ENCODE measurements around the gene UBAC1.

UBAC1 gene

DNA sequence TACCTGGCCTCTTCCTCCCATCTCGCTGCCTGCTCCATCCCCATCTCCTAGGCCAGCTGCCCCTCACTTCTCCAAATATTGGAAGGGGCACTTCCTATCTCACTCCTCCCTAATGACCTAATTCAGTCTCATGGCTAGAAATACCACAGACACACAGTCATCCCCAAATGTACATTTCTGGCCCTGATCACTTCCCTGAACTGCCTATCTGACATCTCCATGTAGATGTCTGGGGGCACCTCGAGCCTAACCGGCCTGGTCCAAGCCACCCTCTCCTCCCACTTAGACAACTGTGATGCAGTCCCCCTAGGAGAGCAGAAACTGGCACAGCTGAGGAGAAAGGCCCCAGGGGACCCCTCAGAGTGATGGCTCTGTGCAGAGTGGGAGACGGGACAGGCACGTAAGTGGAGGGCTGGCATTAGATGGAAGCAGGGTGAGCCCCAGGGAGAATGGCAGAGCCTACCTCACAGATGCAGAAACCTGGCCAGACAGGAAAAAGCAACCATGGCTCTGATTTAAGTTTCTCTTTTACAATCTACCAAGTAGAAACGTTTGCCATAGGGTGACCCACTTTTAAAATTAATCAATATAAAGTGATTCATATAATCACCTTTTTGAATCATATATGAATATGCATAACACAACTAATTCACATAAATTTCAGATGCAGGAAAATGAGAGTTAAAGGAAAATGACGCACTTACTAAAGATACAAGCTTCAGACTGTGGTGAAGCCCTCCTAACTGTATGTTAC lies 75.9 kb downstream of the UBAC1 start:
- DNase-seq (ENCODE audit: low read depth in 2 of 2, low spot score in 1 of 2): no peak

DNA sequence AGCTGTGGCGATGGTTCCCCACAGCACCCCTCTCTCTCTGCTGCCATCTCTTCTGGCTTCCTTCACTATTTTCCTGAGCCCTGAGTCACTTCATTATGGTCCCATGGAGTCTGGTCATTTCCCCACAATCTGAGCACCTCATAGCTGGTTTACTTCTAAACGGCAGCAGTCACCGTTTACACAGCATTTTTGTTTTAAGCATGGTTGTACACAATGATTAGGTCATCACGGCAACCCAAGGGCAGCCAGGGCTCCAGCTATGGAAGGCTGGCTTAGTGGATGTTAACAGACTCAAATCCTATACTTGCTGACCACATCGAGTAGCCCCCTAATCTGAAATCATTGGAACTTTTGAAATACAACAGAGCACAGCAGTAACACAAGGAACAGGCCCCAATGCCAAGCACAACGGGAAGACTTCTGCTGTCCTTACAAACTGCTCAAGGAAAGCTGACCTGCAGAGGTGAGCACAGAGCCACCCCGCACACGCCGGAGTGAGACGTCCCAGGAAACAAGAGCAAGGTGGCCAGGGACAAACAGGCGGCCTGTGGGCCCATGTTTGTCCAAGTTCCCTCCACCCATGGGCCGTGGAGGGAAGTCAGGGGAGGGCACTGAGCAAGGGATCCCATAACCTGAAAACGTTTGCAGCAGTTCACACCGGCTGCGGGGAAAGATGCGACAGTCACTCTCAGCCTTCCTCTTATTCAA lies 76.7 kb downstream of the UBAC1 start:
- DNase-seq (ENCODE audit: low read depth in 2 of 2, low spot score in 1 of 2): no peak

DNA sequence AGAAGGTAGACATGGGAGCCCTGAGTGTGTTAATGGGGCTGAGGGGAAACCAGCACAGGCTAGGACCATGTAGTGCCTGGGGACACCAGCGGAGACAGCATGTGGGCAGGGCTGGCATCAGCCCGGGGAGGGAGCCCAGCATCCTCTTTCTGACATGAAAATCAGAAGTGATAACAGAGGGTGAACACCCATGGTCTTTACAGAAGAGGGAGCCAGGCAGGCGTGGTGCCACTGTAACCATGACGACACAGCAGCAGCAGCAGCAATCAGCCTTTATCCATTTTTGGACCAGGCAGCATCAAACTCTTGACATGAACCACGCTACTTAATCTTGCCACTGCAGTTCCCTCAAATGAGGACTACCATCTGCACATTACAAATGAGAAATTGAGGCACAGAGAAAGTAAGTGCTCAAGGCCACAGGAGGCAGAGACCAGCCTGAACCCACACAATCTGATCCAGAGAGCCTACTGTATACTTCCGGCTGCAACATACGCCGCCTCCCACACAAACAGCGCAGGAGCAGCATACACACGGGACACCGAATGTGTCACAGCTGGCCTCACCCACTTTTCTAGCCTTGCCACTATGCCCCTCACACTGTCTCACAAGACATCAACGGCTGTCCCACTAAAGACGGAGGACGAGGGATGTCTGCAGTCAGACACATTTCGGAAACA lies 77.6 kb downstream of the UBAC1 start:
- DNase-seq (ENCODE audit: low read depth in 2 of 2, low spot score in 1 of 2): no peak
